ENCODE measurements around the gene USP3.
"Not testable (repeated sequence)": the region's sequence is repeated elsewhere in the genome, so short reads cannot be mapped to it uniquely, and the experiment has no call there.

USP3 gene

GRCh38 chr15:63531586-63531985 is 27.2 kb downstream of the USP3 start:
- Histone ChIP-seq H3K27me3 (ENCODE audit: control insufficient read depth in 3 of 3, insufficient read depth in 3 of 3, low read depth in 1 of 3, low read length in 3 of 3) (no peaks in the 10 kb centered on the region), H3K27ac (replicated peaks; ENCODE audit: low read length) (no peak overlapping the region), H3K18ac (ENCODE audit: low read length) (no peak overlapping the region), H4K91ac (ENCODE audit: low read depth, low read length, poor library complexity) (no peak overlapping the region), H3K4me2 (ENCODE audit: insufficient read depth, low read length, poor library complexity, severe bottlenecking) (no peak overlapping the region), H3K23ac (ENCODE audit: low read depth, low read length, poor library complexity) (no peak overlapping the region), H3K9ac (ENCODE audit: low read depth, low read length, poor library complexity) (no peak overlapping the region), H2BK120ac (ENCODE audit: low read depth, low read length) (no peak overlapping the region), H2BK15ac (ENCODE audit: low read length) (no peak overlapping the region), H3K4ac (ENCODE audit: low read length) (no peak overlapping the region), H2BK12ac (ENCODE audit: low read length) (no peak overlapping the region), H3K14ac (ENCODE audit: low read length) (no peak overlapping the region), H3K36me3 (replicated peaks in 1 of 2; ENCODE audit: control insufficient read depth in 2 of 2, insufficient read depth in 2 of 2, low read length in 2 of 2) (peaks cover 0 to 3% of the 10 kb centered on the region in 2 donors), H3K9me3 (replicated peaks in 1 of 2; ENCODE audit: control insufficient read depth in 2 of 2, insufficient read depth in 1 of 2, low read depth in 1 of 2, low read length in 2 of 2) (peaks cover 0 to 3% of the 10 kb centered on the region in 2 donors), H2AK5ac (ENCODE audit: low read depth, low read length) (no peak overlapping the region), H2BK5ac (ENCODE audit: low read length) (no peak overlapping the region), H2AFZ (ENCODE audit: low read length) (no peak overlapping the region), H3K4me3 (ENCODE audit: low read length in 2 of 2) (no peak overlapping the region), H4K8ac (ENCODE audit: low read depth, low read length) (no peak overlapping the region), H3K79me1 (ENCODE audit: low read depth, low read length) (no peaks in the 10 kb centered on the region), H3K4me1 (ENCODE audit: control insufficient read depth in 2 of 2, insufficient read depth in 1 of 2, low read depth in 1 of 2, low read length in 2 of 2) (peaks cover 6 to 8% of the 10 kb centered on the region in 2 donors)
- no CpG with 5 or more reads among the region's 4 CpGs for WGBS, 2 donors (ENCODE audit: extremely low coverage in 2 of 2, insufficient read length in 2 of 2, insufficient replicate concordance in 1 of 2)
- DNase-seq (ENCODE audit: low spot score): no peak

- no peaks in the 10 kb centered on the region for H3K79me1 ChIP-seq (ENCODE audit: low read depth, low read length)
Measured at GRCh38 chr15:63532307-63532744, 27.9 kb downstream of the USP3 start.

GRCh38 chr15:63534888-63535287 is 30.5 kb downstream of the USP3 start:
- H3K18ac ChIP-seq (ENCODE audit: low read length); H3K9ac ChIP-seq (ENCODE audit: low read depth, low read length, poor library complexity); H3K27me3 ChIP-seq (ENCODE audit: control insufficient read depth in 3 of 3, insufficient read depth in 3 of 3, low read depth in 1 of 3, low read length in 3 of 3); H4K8ac ChIP-seq (ENCODE audit: low read depth, low read length); H3K27ac ChIP-seq (replicated peaks; ENCODE audit: low read length); H3K4ac ChIP-seq (ENCODE audit: low read length); DNase-seq (ENCODE audit: low spot score); H3K14ac ChIP-seq (ENCODE audit: low read length); H2BK5ac ChIP-seq (ENCODE audit: low read length); H2AFZ ChIP-seq (ENCODE audit: low read length); H3K79me1 ChIP-seq (ENCODE audit: low read depth, low read length); H2AK5ac ChIP-seq (ENCODE audit: low read depth, low read length); H3K23ac ChIP-seq (ENCODE audit: low read depth, low read length, poor library complexity); H2BK120ac ChIP-seq (ENCODE audit: low read depth, low read length); H3K4me3 ChIP-seq (ENCODE audit: low read length in 2 of 2); H3K9me3 ChIP-seq (replicated peaks in 1 of 2; ENCODE audit: control insufficient read depth in 2 of 2, insufficient read depth in 1 of 2, low read depth in 1 of 2, low read length in 2 of 2); H4K91ac ChIP-seq (ENCODE audit: low read depth, low read length, poor library complexity); H2BK15ac ChIP-seq (ENCODE audit: low read length); H2BK12ac ChIP-seq (ENCODE audit: low read length); H3K4me2 ChIP-seq (ENCODE audit: insufficient read depth, low read length, poor library complexity, severe bottlenecking): not testable (repeated sequence)
- peaks cover 0 to 28% of the 10 kb centered on the region in 2 donors for H3K36me3 ChIP-seq (replicated peaks in 1 of 2; ENCODE audit: control insufficient read depth in 2 of 2, insufficient read depth in 2 of 2, low read length in 2 of 2)
- peaks cover 13 to 16% of the 10 kb centered on the region in 2 donors for H3K4me1 ChIP-seq (ENCODE audit: control insufficient read depth in 2 of 2, insufficient read depth in 1 of 2, low read depth in 1 of 2, low read length in 2 of 2)
- no CpG with 5 or more reads among the region's 3 CpGs for WGBS, 2 donors (ENCODE audit: extremely low coverage in 2 of 2, insufficient read length in 2 of 2, insufficient replicate concordance in 1 of 2)

More at GRCh38 chr15:63532307-63532744, 27.9 kb downstream of the USP3 start:
- no peaks in the 10 kb centered on the region for H3K27me3 ChIP-seq (ENCODE audit: control insufficient read depth in 3 of 3, insufficient read depth in 3 of 3, low read depth in 1 of 3, low read length in 3 of 3)
- H3K9me3 ChIP-seq (replicated peaks in 1 of 2; ENCODE audit: control insufficient read depth in 2 of 2, insufficient read depth in 1 of 2, low read depth in 1 of 2, low read length in 2 of 2): peaks cover 0 to 3% of the 10 kb centered on the region in 2 donors
- no peak overlapping the region for H3K4me2 ChIP-seq (ENCODE audit: insufficient read depth, low read length, poor library complexity, severe bottlenecking)
- H2AFZ ChIP-seq (ENCODE audit: low read length): no peak overlapping the region
- no peak overlapping the region for H4K91ac ChIP-seq (ENCODE audit: low read depth, low read length, poor library complexity)
- no peak overlapping the region for H3K18ac ChIP-seq (ENCODE audit: low read length)
- H3K4me3 ChIP-seq (ENCODE audit: low read length in 2 of 2): no peak overlapping the region
- H3K4me1 ChIP-seq (ENCODE audit: control insufficient read depth in 2 of 2, insufficient read depth in 1 of 2, low read depth in 1 of 2, low read length in 2 of 2): peaks cover 6 to 13% of the 10 kb centered on the region in 2 donors
- H2BK120ac ChIP-seq (ENCODE audit: low read depth, low read length): no peak overlapping the region
- H3K27ac ChIP-seq (replicated peaks; ENCODE audit: low read length): no peak overlapping the region
- H3K4ac ChIP-seq (ENCODE audit: low read length): no peak overlapping the region
- no peak overlapping the region for H4K8ac ChIP-seq (ENCODE audit: low read depth, low read length)
- H2BK15ac ChIP-seq (ENCODE audit: low read length): no peak overlapping the region
- H3K23ac ChIP-seq (ENCODE audit: low read depth, low read length, poor library complexity): no peak overlapping the region
- H2BK5ac ChIP-seq (ENCODE audit: low read length): no peak overlapping the region
- peaks cover 0 to 8% of the 10 kb centered on the region in 2 donors for H3K36me3 ChIP-seq (replicated peaks in 1 of 2; ENCODE audit: control insufficient read depth in 2 of 2, insufficient read depth in 2 of 2, low read length in 2 of 2)
- no peak overlapping the region for H2AK5ac ChIP-seq (ENCODE audit: low read depth, low read length)
- no CpG with 5 or more reads among the region's 5 CpGs for WGBS, 2 donors (ENCODE audit: extremely low coverage in 2 of 2, insufficient read length in 2 of 2, insufficient replicate concordance in 1 of 2)
- no peak overlapping the region for H2BK12ac ChIP-seq (ENCODE audit: low read length)
- H3K14ac ChIP-seq (ENCODE audit: low read length): no peak overlapping the region
- DNase-seq (ENCODE audit: low spot score): no peak
- H3K9ac ChIP-seq (ENCODE audit: low read depth, low read length, poor library complexity): no peak overlapping the region

GRCh38 chr15:63535689-63536088 is 31.3 kb downstream of the USP3 start:
- Histone ChIP-seq H4K8ac (ENCODE audit: low read depth, low read length) (no peak overlapping the region), H2BK5ac (ENCODE audit: low read length) (no peak overlapping the region), H3K23ac (ENCODE audit: low read depth, low read length, poor library complexity) (no peak overlapping the region), H2BK12ac (ENCODE audit: low read length) (no peak overlapping the region), H3K4me2 (ENCODE audit: insufficient read depth, low read length, poor library complexity, severe bottlenecking) (no peak overlapping the region), H3K4ac (ENCODE audit: low read length) (no peak overlapping the region), H2BK15ac (ENCODE audit: low read length) (no peak overlapping the region), H3K27ac (replicated peaks; ENCODE audit: low read length) (no peak overlapping the region), H3K36me3 (replicated peaks in 1 of 2; ENCODE audit: control insufficient read depth in 2 of 2, insufficient read depth in 2 of 2, low read length in 2 of 2) (peaks cover 0 to 36% of the 10 kb centered on the region in 2 donors), H3K27me3 (ENCODE audit: control insufficient read depth in 3 of 3, insufficient read depth in 3 of 3, low read depth in 1 of 3, low read length in 3 of 3) (no peaks in the 10 kb centered on the region), H2AFZ (ENCODE audit: low read length) (no peak overlapping the region), H2BK120ac (ENCODE audit: low read depth, low read length) (no peak overlapping the region), H3K79me1 (ENCODE audit: low read depth, low read length) (no peaks in the 10 kb centered on the region), H3K14ac (ENCODE audit: low read length) (no peak overlapping the region), H3K9ac (ENCODE audit: low read depth, low read length, poor library complexity) (no peak overlapping the region), H3K18ac (ENCODE audit: low read length) (no peak overlapping the region), H4K91ac (ENCODE audit: low read depth, low read length, poor library complexity) (no peak overlapping the region), H2AK5ac (ENCODE audit: low read depth, low read length) (no peak overlapping the region), H3K4me3 (ENCODE audit: low read length in 2 of 2) (no peak overlapping the region), H3K4me1 (ENCODE audit: control insufficient read depth in 2 of 2, insufficient read depth in 1 of 2, low read depth in 1 of 2, low read length in 2 of 2) (peaks cover 13 to 16% of the 10 kb centered on the region in 2 donors), H3K9me3 (replicated peaks in 1 of 2; ENCODE audit: control insufficient read depth in 2 of 2, insufficient read depth in 1 of 2, low read depth in 1 of 2, low read length in 2 of 2) (peaks cover 0 to 3% of the 10 kb centered on the region in 2 donors)
- DNase-seq (ENCODE audit: low spot score): no peak
- WGBS, 2 donors (ENCODE audit: extremely low coverage in 2 of 2, insufficient read length in 2 of 2, insufficient replicate concordance in 1 of 2): no CpG with 5 or more reads among the region's 3 CpGs
